K562 (cell line): ENCODE data around the gene SPATA45. TPM values are rescaled to one million over a fixed set of nuclear protein-coding genes. Genes with fewer than 3 reads are reported as not detected.
A peak's percentile ranks its signal among the peaks of the same experiment; 100 is the strongest.

ENCODE experiments used
- ATAC-seq: fragments of 200-7000 bp; cut with Tn5 transposase; 3 replicates; pipeline ENCODE4 v1.9.1; 2020; ENCODE audit warnings: moderate library complexity
- BruUV-seq: library from RNA; stranded (reverse); fragments of 400-500 nt; replicated peaks from 2 replicates; lab custom pipeline; 2021; lab: Mats Ljungman, UMichigan
- CTCF ChIA-PET: fragments of 300-600 bp; formaldehyde crosslinking; extraction: SDS; loops from one replicate; lab custom pipeline; 2021; ENCODE audit warnings: low intra/inter-chr PET ratio; lab: Yijun Ruan, JAX
- POLR2A ChIA-PET: fragments of 300-600, 350-650 bp; sonication (Branson Sonifier 250); formaldehyde crosslinking; extraction: SDS; loops from one replicate; lab custom pipeline; 2021; ENCODE audit warnings: antibody characterized with exemption, inconsistent platforms; lab: Yijun Ruan, JAX
- DNase-seq, 4 experiments: peaks; one replicate each; pipeline versions ENCODE4 v3.0.0 to v3.0.0-alpha.2; 2011 to 2018; ENCODE audit warnings: low spot score in 3 of 4, mixed read lengths in 3 of 4; ENCODE audit errors: extremely low read depth in 1 of 4
- FAIRE-seq: peaks from 2 replicates; lab custom pipeline; 2011; peaks lifted over from hg19 to GRCh38; lab: Jason Lieb, UNC
- H2AFZ ChIP-seq: 2 replicates; pipeline ENCODE4 v1.6.0; 2011; ENCODE audit warnings: low read depth, low read length, control low read depth, inconsistent platforms
- H3K27ac ChIP-seq: fragments of 200-600 bp; 3 replicates; pipeline ENCODE4 v1.8.0; 2011; ENCODE audit warnings: low read depth, mild to moderate bottlenecking, control low read depth, inconsistent platforms, low read length, moderate library complexity, mixed read lengths; ENCODE audit errors: extremely low read depth
- H3K27me3 ChIP-seq, 2 experiments: fragments of 300-600 bp in 1 of 2; 2 replicates in 1 of 2; 3 replicates in 1 of 2; pipeline versions ENCODE4 v1.6.0 to v1.8.0; 2011; ENCODE audit warnings: inconsistent platforms in 2 of 2, low read length in 2 of 2, mild to moderate bottlenecking in 1 of 2, mixed read lengths in 1 of 2, moderate library complexity in 1 of 2; ENCODE audit not compliant: control insufficient read depth in 2 of 2, insufficient read depth in 2 of 2
- H3K36me3 ChIP-seq: fragments of 300-600 bp; 3 replicates; pipeline ENCODE4 v1.8.0; 2011; ENCODE audit warnings: mild to moderate bottlenecking, low read length, inconsistent platforms; ENCODE audit not compliant: control insufficient read depth, insufficient read depth
- H3K4me1 ChIP-seq, 2 experiments: fragments of 200-600 bp in 1 of 2; replicated peaks in 1 of 2; 2 replicates in 1 of 2; 3 replicates in 1 of 2; pipeline versions ENCODE4 v1.5.1 to v1.8.0; 2011; ENCODE audit warnings: inconsistent platforms in 2 of 2, low read length in 2 of 2, mild to moderate bottlenecking in 1 of 2, mixed read lengths in 1 of 2, moderate library complexity in 1 of 2; ENCODE audit not compliant: control insufficient read depth in 2 of 2, insufficient read depth in 2 of 2
- H3K4me2 ChIP-seq: 2 replicates; pipeline ENCODE4 v1.6.1; 2011; ENCODE audit warnings: low read length, control low read depth, inconsistent platforms, mixed read lengths; ENCODE audit not compliant: insufficient read depth
- H3K4me3 ChIP-seq: fragments of 200-600 bp; sonication (generic), shearing (Covaris generic); 2 replicates; pipeline ENCODE4 v1.5.1; 2016; ENCODE audit warnings: control low read depth, inconsistent platforms
- H3K79me2 ChIP-seq: fragments of 200-600 bp; 3 replicates; pipeline ENCODE4 v1.8.0; 2011; ENCODE audit warnings: low read length, inconsistent platforms; ENCODE audit not compliant: control insufficient read depth, insufficient read depth
- H3K9ac ChIP-seq, 2 experiments: 2 replicates each; pipeline versions ENCODE4 v1.6.0 to v1.6.1; 2011; ENCODE audit warnings: low read depth in 2 of 2, low read length in 2 of 2, control low read depth in 1 of 2, inconsistent platforms in 1 of 2, mild to moderate bottlenecking in 1 of 2, mixed read lengths in 1 of 2; ENCODE audit not compliant: insufficient read depth in 1 of 2
- H3K9me1 ChIP-seq: one replicate; pipeline ENCODE4 v1.6.0; 2011; ENCODE audit warnings: inconsistent platforms, mild to moderate bottlenecking, low read length, moderate library complexity; ENCODE audit not compliant: control insufficient read depth, insufficient read depth
- H3K9me3 ChIP-seq: replicated peaks from 2 replicates; pipeline ENCODE4 v1.5.1; 2011; ENCODE audit warnings: low read depth, low read length, inconsistent platforms; ENCODE audit not compliant: control insufficient read depth, insufficient read depth
- H4K20me1 ChIP-seq: replicated peaks from 2 replicates; pipeline ENCODE4 v1.6.1; 2011; ENCODE audit warnings: low read length, inconsistent platforms, mixed read lengths; ENCODE audit not compliant: control insufficient read depth, insufficient read depth
- CBX8 ChIP-seq: fragments of 200-600 bp; sonication (generic); IDR thresholded peaks from 2 replicates; pipeline ENCODE4 v1.6.1; 2012; ENCODE audit warnings: borderline replicate concordance, mixed run types, low read depth, mild to moderate bottlenecking, moderate library complexity, mixed read lengths, low read length, control low read depth, inconsistent platforms; ENCODE audit not compliant: poor library complexity, severe bottlenecking; ENCODE audit errors: extremely low read depth
- CHD4 ChIP-seq: fragments of 200-600 bp; sonication (generic); IDR thresholded peaks from 3 replicates; pipeline ENCODE4 v1.6.1; 2012; ENCODE audit warnings: low read depth, mild to moderate bottlenecking, mixed read lengths, low read length, inconsistent platforms; ENCODE audit not compliant: insufficient read depth, insufficient replicate concordance, poor library complexity, severe bottlenecking
- DMBX1 ChIP-seq: fragments of 250-450 bp; sonication (Bioruptor Pico); IDR thresholded peaks from 2 replicates; pipeline ENCODE4 v1.8.0; 2022; ENCODE audit warnings: inconsistent platforms, mild to moderate bottlenecking, moderate library complexity, borderline replicate concordance
- HDAC3 ChIP-seq: fragments of 450-650 bp; IDR thresholded peaks from 2 replicates; pipeline ENCODE4 v1.6.1; 2018; ENCODE audit warnings: borderline replicate concordance, mild to moderate bottlenecking, moderate library complexity; ENCODE audit not compliant: partially characterized antibody
- HEY1 ChIP-seq: fragments of 250-450 bp; sonication (Bioruptor Pico); IDR thresholded peaks from 2 replicates; pipeline ENCODE4 v1.5.0; 2020; ENCODE audit warnings: mild to moderate bottlenecking, moderate library complexity, borderline replicate concordance
- ILK ChIP-seq: fragments of 450-650 bp; IDR thresholded peaks from 2 replicates; pipeline ENCODE4 v1.6.1; 2016; ENCODE audit warnings: missing genetic modification characterization, low read depth, mild to moderate bottlenecking, missing compliant biosample characterization, moderate library complexity, borderline replicate concordance
- NR1H2 ChIP-seq: sonication (generic); formaldehyde crosslinking; IDR thresholded peaks from 2 replicates; pipeline ENCODE4 v1.4.0; 2020; ENCODE audit warnings: mild to moderate bottlenecking, missing genetic modification reagents
- PTBP1 ChIP-seq: fragments of 200-400 bp; formaldehyde crosslinking; IDR thresholded peaks from 2 replicates; pipeline ENCODE4 v1.6.1; 2017; ENCODE audit warnings: low read depth, low read length
- SIX5 ChIP-seq, 2 experiments: IDR thresholded peaks; 2 replicates each; pipeline ENCODE4 v1.6.1; 2011; ENCODE audit warnings: low read length in 2 of 2, borderline replicate concordance in 1 of 2, low read depth in 1 of 2, mild to moderate bottlenecking in 1 of 2, moderate library complexity in 1 of 2; ENCODE audit not compliant: insufficient read depth in 1 of 2
- SREBF1 ChIP-seq: fragments of 150-350 bp; IDR thresholded peaks from 2 replicates; pipeline ENCODE4 v1.6.1; 2014; ENCODE audit warnings: antibody characterized with exemption, low read depth, low read length, borderline replicate concordance
- SREBF2 ChIP-seq: sonication (generic); formaldehyde crosslinking; IDR thresholded peaks from 2 replicates; pipeline ENCODE4 v1.4.0; 2020; ENCODE audit warnings: mild to moderate bottlenecking, missing genetic modification reagents
- ZMIZ1 ChIP-seq, 2 experiments: fragments of 150-350 bp in 1 of 2; IDR thresholded peaks; 2 replicates each; pipeline ENCODE4 v1.6.1; 2012 to 2016; ENCODE audit warnings: low read depth in 2 of 2, low read length in 2 of 2, mild to moderate bottlenecking in 1 of 2, moderate library complexity in 1 of 2
- ZNF57 ChIP-seq: fragments of 450-650 bp; formaldehyde crosslinking; IDR thresholded peaks from 2 replicates; pipeline ENCODE4 v1.4.0; 2020; ENCODE audit warnings: mild to moderate bottlenecking, moderate library complexity
- WGBS: fragments of 100-300 bp; shearing (Covaris generic); methylation state at CpG from one replicate; pipeline ENCODE4 v1.1.6; 2016; ENCODE audit warnings: low coverage, mixed read lengths; ENCODE audit not compliant: insufficient coverage; ENCODE audit errors: missing lambda C conversion rate; 5-methylcytosine and 5-hydroxymethylcytosine counted together
- in situ Hi-C: fragments of 300-500 bp; cut with MboI; formaldehyde crosslinking; loops from 4 replicates; pipeline ENCODE4 v1.15.0; 2018; ENCODE audit warnings: inconsistent platforms, mixed read lengths
- intact Hi-C: fragments of 100-400 bp; cut with micrococcal nuclease; formaldehyde crosslinking; loops from 2 replicates; pipeline ENCODE4 v1.14.2; 2022
- polyA plus RNA-seq, 8 experiments: library from polyadenylated mRNA; depleted of rRNA in 4 of 8; stranded (reverse) in 5 of 8; unstranded in 3 of 8; fragments of >200 nt; fragmentation: Nextera tagmentation in 2 of 8; fragmentation: Illumina TruSeq in 1 of 8; extraction: Ambion mirVana in 2 of 8; extraction: Trizol in 1 of 8; gene quantifications; 2 replicates each; pipeline versions ENCODE4 v1.2.1 to v1.2.3, GENCODE V29; 2011 to 2014; ENCODE audit warnings: inconsistent platforms in 1 of 8, missing spikeins in 1 of 8
- total RNA-seq, 7 experiments: library from RNA; depleted of rRNA in 6 of 7; stranded (reverse); fragments of >200 nt in 6 of 7; fragmentation: Illumina TruSeq in 2 of 7; extraction: Trizol in 2 of 7; gene quantifications; 2 replicates each; pipeline versions ENCODE4 v1.2.1 to v1.2.3, GENCODE V29; 2011 to 2021; ENCODE audit warnings: low replicate concordance in 1 of 7

SPATA45 gene
- total and polyA plus RNA-seq, 9 of the 15 experiments (the other 6 are each of a cell fraction or from before 2014, with no cell fraction given), result 0.18 TPM; not detected in 8

GRCh38 chr1:212792396-212792908 lies 55.0 kb downstream of the SPATA45 start (continued):
- 0 out of 4 replicates have a peak, but pooled peaks of 1 of the 2 experiments have one; percentile 25 for TF ChIP-seq ZMIZ1 (IDR thresholded peaks at IDR 0.05; ENCODE audit: low read depth in 2 of 2, low read length in 2 of 2)

GRCh38 chr1:212791676-212792395 lies 55.6 kb downstream of the SPATA45 start, which contains the start of the genes NSL1 and TATDN3:
Gene NSL1, minus strand, starts transcription at chr1:212791777. Its CDS starts 14 bp downstream, at chr1:212791763.
Gene TATDN3, plus strand, starts transcription at chr1:212791894. Its CDS starts 28 bp downstream, at chr1:212791922.
- no peaks in the 10 kb centered on the region for H3K9me1 ChIP-seq
- ChIA-PET CTCF (no interaction called here), POLR2A (interaction anchor here (0.6 to 5.4 kb wide), 12 partner anchors 9 to 183 kb away, joined by 3 to 23 read pairs (median 4); partner anchors contain the start of gene ATF3)
- WGBS, result 1% methylated on average over 46 of the region's 46 CpGs
- in situ Hi-C loops (no loop called here), intact Hi-C loops (loop anchor here (1.0 to 2.0 kb wide), 3 partner anchors 68 to 259 kb away; partner anchors contain the start of gene RPS6KC1)
- H3K4me2 ChIP-seq, result peak within 1 kb of the TSS; percentile 89
- H3K79me2 ChIP-seq, result peaks cover 57% of the 10 kb centered on the region
- peak; percentile 84 for ATAC-seq
- H3K27ac ChIP-seq, result peak within 1 kb of the TSS; percentile 92
- H3K4me1 ChIP-seq, result peaks cover 17 to 30% of the 10 kb centered on the region in 2 experiments
- no peaks in the 10 kb centered on the region for H3K9me3 ChIP-seq
- FAIRE-seq, result peak; percentile 46
- peaks cover 23% of the 10 kb centered on the region for H3K36me3 ChIP-seq
- BruUV-seq, result TSS peak; percentile 77
- H3K4me3 ChIP-seq, result peak within 1 kb of the TSS; percentile 72
- peak within 1 kb of the TSS; percentile 95 to 98 for H3K9ac ChIP-seq
- no peaks in the 10 kb centered on the region for H3K27me3 ChIP-seq
- H2AFZ ChIP-seq, result peak within 1 kb of the TSS; percentile 92
- H4K20me1 ChIP-seq, result no peaks in the 10 kb centered on the region
- DNase-seq, result peak; percentile 75 to 98 (median 80)
- TF ChIP-seq HEY1 (CRISPR knock-in tag) (0 out of 2 replicates have a peak, but pooled peaks have one; percentile 20), CBX8 (no peak), DMBX1 (peak; percentile 70; the same call in 1 of the 2 replicates), HDAC3 (no peak), ILK (no peak), NR1H2 (CRISPR knock-in tag) (peak; percentile 93; the same call in 1 of the 2 replicates), SREBF2 (CRISPR knock-in tag) (no peak), SREBF1 (no peak), PTBP1 (peak; percentile 41; the same call in 1 of the 2 replicates), ZNF57 (CRISPR knock-in tag) (no peak), SIX5 (IDR thresholded peaks at IDR 0.05; ENCODE audit: borderline replicate concordance in 1 of 2, insufficient read depth in 1 of 2, low read depth in 1 of 2, low read length in 2 of 2) (peak; percentile 48 to 58; a peak in 3 of 4 replicates), CHD4 (peak; percentile 24)
